GM11168 (cell line): ENCODE results near the gene EML6.

Source experiments
- in situ Hi-C: fragments of 300-500 bp; cut with MboI; formaldehyde crosslinking; loops from one replicate; pipeline ENCODE4 v1.12.0; 2022; ENCODE audit warnings: low sequenced_read_pairs; ENCODE audit not compliant: unreplicated experiment

EML6 gene

DNA sequence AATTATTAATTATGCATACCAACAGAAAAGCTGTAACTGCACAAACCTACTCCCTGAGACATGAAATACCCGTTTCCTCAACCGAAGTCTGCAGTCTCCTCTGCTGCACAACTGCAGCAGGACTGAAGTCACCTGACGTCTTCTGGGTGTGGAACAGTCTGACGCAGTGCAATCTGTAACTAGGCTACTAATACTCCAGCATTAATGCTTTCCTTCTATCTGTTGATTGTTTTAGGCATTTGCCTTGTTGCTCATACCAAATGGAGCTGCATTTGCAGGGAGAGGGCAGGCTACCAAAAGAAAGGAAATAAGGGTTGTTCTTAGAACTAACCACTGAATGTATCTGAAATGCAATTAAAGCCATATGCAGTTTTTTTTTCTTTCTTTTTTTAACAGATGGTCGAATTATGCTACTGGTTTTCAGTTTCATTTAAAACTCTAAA is 286.7 kb downstream of the EML6 start:
- in situ Hi-C loops: no loop called here

DNA sequence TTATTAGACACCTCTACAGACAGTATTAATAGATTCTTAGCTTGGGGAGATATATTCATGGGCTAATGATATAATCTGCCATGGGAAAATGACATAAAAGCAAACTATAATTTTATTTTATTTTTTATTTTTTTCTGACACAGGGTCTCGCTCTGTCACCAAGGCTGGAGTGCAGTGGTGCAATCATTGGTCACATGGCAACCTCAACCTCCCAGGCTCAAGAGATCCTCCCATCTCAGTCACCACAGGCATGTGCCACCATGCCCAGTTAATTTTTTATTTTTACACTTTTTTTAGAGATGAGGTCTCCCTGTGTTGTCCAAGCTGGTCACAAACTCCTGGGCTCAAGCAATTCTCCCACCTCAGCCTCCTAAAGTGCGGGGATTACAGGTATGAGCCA is 287.5 kb downstream of the EML6 start:
- in situ Hi-C loops: no loop called here

DNA sequence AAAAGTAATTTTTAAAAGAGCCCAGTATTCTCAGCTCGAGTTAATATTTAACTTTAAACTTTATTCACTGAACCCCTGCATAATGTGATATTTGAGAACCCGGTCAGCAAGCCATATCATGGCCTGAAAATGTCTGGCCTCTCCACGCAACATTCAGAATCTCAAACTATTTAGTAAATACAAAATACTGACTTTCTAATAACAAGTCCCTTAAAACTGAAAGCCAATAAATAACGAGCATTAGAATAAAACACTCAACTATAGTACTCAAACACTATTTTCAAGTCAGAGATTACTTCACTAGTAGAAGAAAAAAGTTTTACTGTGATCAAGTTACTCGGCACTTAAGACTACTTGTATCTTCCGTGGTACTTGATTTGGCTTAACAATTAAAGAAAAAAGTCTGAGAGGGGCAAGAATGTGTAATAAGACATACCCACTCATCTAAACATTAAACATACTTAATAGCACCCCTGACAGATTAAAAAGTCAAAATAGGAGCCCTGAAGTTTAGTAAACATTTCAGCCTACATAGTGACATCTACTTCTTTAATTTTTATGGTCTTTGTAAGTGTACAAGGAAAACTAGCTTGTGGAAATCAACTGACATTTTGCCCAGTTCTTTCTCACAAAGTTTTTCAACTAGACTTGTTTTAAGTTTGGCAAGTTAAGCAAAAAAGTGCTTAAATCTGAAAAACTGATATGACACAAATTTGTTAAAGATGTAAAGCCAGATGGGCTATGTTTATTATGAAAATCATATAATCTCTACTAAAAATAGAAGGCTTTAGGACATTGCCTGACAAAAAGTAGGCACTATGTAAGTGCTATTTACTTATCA is 288.6 kb downstream of the EML6 start:
- in situ Hi-C loops: no loop called here

DNA sequence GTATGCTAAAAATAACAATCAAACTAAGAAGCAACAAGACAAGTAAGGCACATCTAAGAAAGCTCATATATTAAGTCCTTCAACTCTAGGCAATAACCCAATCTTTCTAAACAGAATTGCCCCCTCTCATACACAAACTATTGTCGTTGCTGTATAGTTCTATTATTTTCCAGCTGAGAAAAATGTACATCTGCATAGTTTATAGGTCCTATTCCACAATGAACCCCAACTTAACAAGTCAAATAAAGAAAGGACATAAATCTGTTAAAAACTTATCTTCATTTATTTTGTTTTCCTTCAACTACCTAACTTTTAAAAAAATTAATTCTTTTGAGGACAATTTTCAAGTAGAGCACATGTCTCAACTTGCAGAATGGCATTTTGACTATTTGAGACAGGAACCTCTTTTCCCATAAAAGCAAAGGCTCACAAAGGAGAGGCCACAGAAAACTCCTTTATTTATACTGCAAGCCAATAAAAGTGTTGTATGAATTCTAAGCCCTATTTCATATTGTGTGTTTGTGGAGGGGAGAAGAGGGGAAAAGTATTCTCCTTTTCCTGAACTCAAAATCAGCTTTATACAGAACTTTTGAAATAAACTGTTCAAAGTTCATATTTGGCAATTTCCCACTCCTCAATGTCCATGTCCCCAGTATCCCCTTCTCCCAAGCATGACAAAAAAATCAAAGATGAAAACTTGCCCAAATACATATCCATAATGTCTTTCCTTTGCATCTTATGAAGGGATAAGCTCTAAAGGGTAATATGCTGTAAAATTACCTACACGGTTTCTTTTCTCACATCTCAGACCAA is 289.4 kb downstream of the EML6 start:
- in situ Hi-C loops: no loop called here

DNA sequence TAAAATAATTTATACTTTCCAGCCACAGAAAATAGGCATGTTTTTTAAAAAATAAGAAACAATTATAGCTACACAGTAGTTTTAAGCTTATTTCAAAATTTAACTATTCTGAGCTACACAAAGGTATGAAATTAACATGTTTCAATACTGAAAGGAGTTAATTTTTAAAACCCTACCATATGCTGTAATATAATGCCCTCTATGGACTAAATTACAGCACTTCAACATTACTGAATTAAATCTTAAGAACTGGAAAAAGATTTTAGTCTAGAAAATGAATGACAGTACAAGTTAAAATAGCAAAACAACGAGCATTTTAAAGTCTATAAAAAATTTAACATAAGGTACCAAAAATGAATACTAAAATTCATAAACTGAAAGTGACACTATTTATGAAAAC is 290.5 kb downstream of the EML6 start:
- in situ Hi-C loops: no loop called here

DNA sequence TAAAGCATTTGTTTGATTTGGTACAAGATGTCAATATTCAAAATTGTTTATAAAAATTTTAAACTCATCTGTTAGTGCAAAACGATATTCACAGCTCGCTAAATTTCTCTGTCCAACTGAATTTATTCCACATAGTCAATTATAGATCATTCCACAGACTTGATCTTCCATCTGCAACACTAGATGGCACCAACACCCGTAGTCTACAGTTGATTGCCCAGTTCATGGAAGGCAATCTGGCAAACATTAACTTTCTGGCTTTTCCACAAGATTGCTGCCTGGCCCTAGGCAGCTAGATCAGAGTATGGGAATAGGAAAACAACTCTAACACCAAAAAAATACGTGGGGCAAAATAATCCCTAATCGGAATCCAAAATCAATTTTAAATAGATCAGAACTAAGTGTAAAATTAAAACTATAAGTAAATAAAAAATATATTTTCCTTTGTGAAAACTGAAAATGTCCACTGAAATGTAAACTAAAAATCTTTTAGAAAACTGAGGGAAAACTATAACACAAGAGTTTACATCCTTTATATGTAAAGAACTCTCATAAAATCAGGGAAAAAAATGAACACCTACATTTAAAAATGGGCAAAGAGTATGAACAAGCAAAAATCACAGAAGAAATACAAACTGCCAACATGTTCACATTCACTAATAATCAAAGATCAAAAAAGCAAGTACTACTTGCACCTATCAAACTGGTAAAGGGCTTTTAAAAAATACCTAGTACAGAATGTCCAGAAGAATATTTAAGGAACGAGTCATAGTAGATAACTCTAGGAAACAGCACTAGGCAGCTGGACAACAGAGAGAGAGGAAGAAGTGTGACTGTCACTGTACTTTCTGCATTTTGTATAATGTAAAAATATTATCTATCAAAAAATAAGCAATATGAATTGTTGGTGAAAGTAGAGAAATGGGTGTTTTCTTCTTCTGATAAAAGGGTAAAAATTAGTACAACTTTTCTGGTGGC is 291.8 kb downstream of the EML6 start:
- in situ Hi-C loops: no loop called here

DNA sequence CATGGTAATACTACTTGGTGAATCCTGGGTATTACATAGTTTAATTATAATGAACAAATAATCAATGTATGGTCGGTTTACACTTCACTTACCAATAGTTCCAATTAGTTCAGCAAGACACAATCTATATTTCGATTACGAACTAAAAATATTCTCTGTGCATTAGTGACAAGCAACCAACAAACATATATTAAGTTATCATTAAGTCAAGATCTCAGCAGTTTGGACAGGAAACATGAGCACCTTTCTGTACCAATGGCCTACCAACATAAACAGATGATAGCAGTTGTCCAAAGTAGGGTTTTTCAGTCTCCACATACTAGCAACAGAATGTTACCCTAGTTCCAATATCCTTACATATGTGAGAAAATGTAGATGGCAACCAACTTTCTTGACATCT is 294.0 kb downstream of the EML6 start:
- in situ Hi-C loops: no loop called here

DNA sequence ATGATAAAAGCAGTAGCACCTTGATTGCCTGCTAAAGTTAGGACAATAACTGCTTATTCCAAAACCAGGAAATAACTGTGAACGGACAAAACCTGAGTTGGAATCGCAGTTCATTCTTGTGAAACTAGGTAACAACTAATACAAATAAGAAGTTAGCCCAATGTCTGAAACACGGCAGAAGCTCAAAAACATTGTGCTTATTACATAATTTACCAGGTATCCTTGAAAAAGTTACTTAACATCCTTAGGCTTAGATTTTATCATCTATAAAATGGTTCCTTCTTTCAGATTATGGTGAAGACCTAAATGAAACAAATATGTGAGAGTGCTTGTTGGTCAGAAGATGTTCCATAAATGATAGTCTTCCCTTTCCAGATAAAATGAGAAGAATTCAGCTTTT is 294.4 kb downstream of the EML6 start:
- in situ Hi-C loops: no loop called here

DNA sequence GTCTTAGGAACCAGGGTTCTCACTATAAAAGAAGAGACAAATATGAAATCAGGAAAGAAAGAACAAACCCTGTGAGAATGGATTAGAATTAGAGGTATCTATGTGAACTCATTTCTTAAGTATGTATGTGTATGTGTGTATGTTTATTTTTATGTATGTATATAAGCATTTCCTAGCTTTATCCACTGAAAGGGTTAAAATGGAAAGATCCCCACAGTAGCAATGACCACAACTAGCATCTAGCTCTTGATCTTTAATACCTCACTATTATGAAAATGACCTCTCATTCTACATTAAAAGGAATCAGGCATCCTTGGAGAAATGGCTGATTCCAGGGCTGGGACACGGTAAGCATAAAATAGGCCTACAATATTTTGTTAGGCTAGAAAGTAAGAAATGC is 295.2 kb downstream of the EML6 start:
- in situ Hi-C loops: no loop called here

DNA sequence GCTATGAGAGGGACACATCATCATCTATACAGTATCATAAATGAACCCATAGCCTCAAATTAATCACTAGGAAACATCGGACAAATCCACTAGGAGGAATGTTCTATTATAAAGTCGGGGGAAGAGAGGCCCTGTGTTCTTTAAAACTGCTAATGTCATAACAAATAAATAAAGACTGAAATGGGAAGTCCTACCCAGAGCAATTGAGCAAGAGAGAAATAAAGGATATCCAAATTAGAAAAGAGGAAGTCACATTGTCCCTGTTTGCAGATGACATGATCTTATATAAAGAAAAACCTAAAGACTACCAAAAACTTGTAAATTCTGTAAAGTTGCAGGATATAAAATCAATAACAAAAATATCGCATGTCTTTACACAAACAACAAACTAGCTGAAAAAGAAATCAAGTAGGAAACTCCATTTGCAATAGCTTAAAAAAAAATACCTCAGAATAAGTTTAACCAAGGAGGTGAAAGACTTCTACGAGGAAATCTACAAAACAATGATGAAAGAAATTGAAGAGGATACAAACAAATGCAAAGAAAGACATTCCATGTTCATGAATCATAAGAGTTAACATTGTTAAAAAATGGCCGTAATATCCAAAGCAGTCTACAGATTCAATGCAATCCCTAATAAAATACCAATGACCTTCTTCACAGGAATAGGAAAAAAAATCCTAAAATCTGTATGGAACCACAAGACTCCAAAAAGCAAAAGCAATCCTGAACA is 296.2 kb downstream of the EML6 start:
- in situ Hi-C loops: loop anchor here (10.0 kb wide), 1 partner anchor 145 kb away; no protein-coding TSS in a partner anchor
